GM12891 (cell line): ENCODE data around the gene RRP8.

Source experiments
- POLR2A ChIP-seq: IDR thresholded peaks from 2 replicates; pipeline ENCODE4 v1.6.1; 2011; ENCODE audit warnings: low read depth, low read length, control low read depth
- SPI1 ChIP-seq: IDR thresholded peaks from 2 replicates; pipeline ENCODE4 v1.6.1; 2011; ENCODE audit warnings: low read depth, low read length, control low read depth

- TF ChIP-seq SPI1, result no peak
- no peak for TF ChIP-seq POLR2A
Measured at GRCh38 chr11:6565325-6565724, 38.1 kb downstream of the RRP8 start.
